GM23338 (cell line): ENCODE measurements around the gene THADA. TPM values are rescaled to one million over a fixed set of nuclear protein-coding genes. Genes with fewer than 3 reads are reported as not detected.

Experiments used
- ATAC-seq: fragments of 200-7000 bp; cut with Tn5 transposase; 3 replicates; pipeline ENCODE4 v1.9.1; 2020
- DNase-seq: peaks from one replicate; pipeline ENCODE4 v3.0.0-alpha.2; 2015; ENCODE audit warnings: low spot score
- H2AFZ ChIP-seq: fragments of 200-600 bp; sonication (generic); 2 replicates; pipeline ENCODE4 v1.8.0; 2016; ENCODE audit warnings: antibody characterized with exemption, mild to moderate bottlenecking, moderate library complexity
- H3F3A ChIP-seq: fragments of 200-600 bp; sonication (generic); replicated peaks from 2 replicates; pipeline ENCODE4 v1.8.0; 2017; ENCODE audit warnings: antibody characterized with exemption, mixed run types, low read depth
- H3K27ac ChIP-seq: fragments of 200-600 bp; sonication (generic); 2 replicates; pipeline ENCODE4 v1.6.1; 2016; ENCODE audit warnings: low read depth
- H3K27me3 ChIP-seq: fragments of 200-600 bp; sonication (generic); 2 replicates; pipeline ENCODE4 v1.8.0; 2016; ENCODE audit warnings: mild to moderate bottlenecking, mixed run types, moderate library complexity; ENCODE audit not compliant: insufficient read depth
- H3K36me3 ChIP-seq: fragments of 200-600 bp; sonication (generic); 2 replicates; pipeline ENCODE4 v1.8.0; 2016; ENCODE audit warnings: mild to moderate bottlenecking; ENCODE audit not compliant: insufficient read depth
- H3K4me1 ChIP-seq: fragments of 200-600 bp; sonication (generic); 2 replicates; pipeline ENCODE4 v1.8.0; 2016; ENCODE audit warnings: mild to moderate bottlenecking, moderate library complexity; ENCODE audit not compliant: insufficient read depth
- H3K4me2 ChIP-seq: fragments of 200-600 bp; sonication (generic); 2 replicates; pipeline ENCODE4 v1.7.1; 2017; ENCODE audit warnings: mixed run types
- H3K4me3 ChIP-seq: fragments of 200-600 bp; sonication (generic); 2 replicates; pipeline ENCODE4 v1.6.1; 2016; ENCODE audit warnings: mixed run types
- H3K79me2 ChIP-seq: fragments of 200-600 bp; sonication (generic); replicated peaks from 2 replicates; pipeline ENCODE4 v1.8.0; 2017; ENCODE audit warnings: mild to moderate bottlenecking; ENCODE audit not compliant: insufficient read depth
- H3K9me2 ChIP-seq: fragments of 200-600 bp; sonication (generic); 2 replicates; pipeline ENCODE4 v1.8.0; 2017; ENCODE audit not compliant: insufficient read depth
- H4K20me1 ChIP-seq: fragments of 200-600 bp; sonication (generic); replicated peaks from 2 replicates; pipeline ENCODE4 v1.8.0; 2017; ENCODE audit warnings: mild to moderate bottlenecking; ENCODE audit not compliant: insufficient read depth
- H3K27ac Mint-ChIP-seq: 2 replicates; pipeline ENCODE4 v1.8.0; 2020; ENCODE audit warnings: inconsistent platforms, mild to moderate bottlenecking, moderate library complexity, mixed read lengths
- H3K27me3 Mint-ChIP-seq: 3 replicates; pipeline ENCODE4 v1.8.0; 2022; ENCODE audit warnings: low read depth, mild to moderate bottlenecking, moderate library complexity, mixed read lengths, inconsistent platforms; ENCODE audit not compliant: insufficient read depth, poor library complexity
- H3K36me3 Mint-ChIP-seq: 3 replicates; pipeline ENCODE4 v1.8.0; 2021; ENCODE audit warnings: low read depth, mild to moderate bottlenecking, inconsistent platforms, moderate library complexity, mixed read lengths
- H3K4me1 Mint-ChIP-seq: 3 replicates; pipeline ENCODE4 v1.8.0; 2020; ENCODE audit warnings: mild to moderate bottlenecking, inconsistent platforms, mixed read lengths
- H3K4me3 Mint-ChIP-seq: 3 replicates; pipeline ENCODE4 v1.8.0; 2021; ENCODE audit warnings: moderate library complexity, mild to moderate bottlenecking, inconsistent platforms, mixed read lengths
- H3K9me3 Mint-ChIP-seq: 3 replicates; pipeline ENCODE4 v1.8.0; 2020; ENCODE audit warnings: moderate library complexity, mild to moderate bottlenecking, inconsistent platforms, mixed read lengths
- CREB1 ChIP-seq: fragments of 250-450 bp; sonication (Bioruptor Pico); IDR thresholded peaks from 2 replicates; pipeline ENCODE4 v1.5.0; 2020; ENCODE audit warnings: low read depth, mild to moderate bottlenecking, moderate library complexity
- EZH2 ChIP-seq: fragments of 200-600 bp; sonication (generic); IDR thresholded peaks from one replicate; pipeline ENCODE4 v1.8.0; 2017; ENCODE audit warnings: antibody characterized with exemption, mild to moderate bottlenecking, low read depth; ENCODE audit not compliant: unreplicated experiment
- EZH2phosphoT487 ChIP-seq: fragments of 200-600 bp; sonication (generic); IDR thresholded peaks from one replicate; pipeline ENCODE4 v1.8.1; 2018; ENCODE audit warnings: antibody characterized with exemption; ENCODE audit not compliant: unreplicated experiment
- JUNB ChIP-seq: IDR thresholded peaks from one replicate; pipeline ENCODE4 v1.6.1; 2016; ENCODE audit warnings: antibody characterized with exemption; ENCODE audit not compliant: unreplicated experiment
- NANOG ChIP-seq: IDR thresholded peaks from 2 replicates; pipeline ENCODE4 v1.6.1; 2016; ENCODE audit warnings: antibody characterized with exemption, borderline replicate concordance
- POLR2AphosphoS5 ChIP-seq: IDR thresholded peaks from 2 replicates; pipeline ENCODE4 v1.6.1; 2016; ENCODE audit warnings: antibody characterized with exemption, low read depth
- STAT1 ChIP-seq: IDR thresholded peaks from one replicate; pipeline ENCODE4 v1.6.1; 2016; ENCODE audit warnings: antibody characterized with exemption; ENCODE audit not compliant: unreplicated experiment
- ZNF114 ChIP-seq: fragments of 250-450 bp; sonication (Bioruptor Pico); IDR thresholded peaks from 2 replicates; pipeline ENCODE4 v1.5.0; 2020; ENCODE audit warnings: mild to moderate bottlenecking, moderate library complexity
- ZNF331 ChIP-seq: fragments of 250-450 bp; sonication (Bioruptor Pico); IDR thresholded peaks from 2 replicates; pipeline ENCODE4 v1.5.0; 2020; ENCODE audit warnings: low read depth, mild to moderate bottlenecking, moderate library complexity
- polyA plus RNA-seq: library from polyadenylated mRNA; unstranded; fragments of >200 nt; fragmentation: Nextera tagmentation; extraction: Ambion mirVana; gene quantifications from 2 replicates; pipeline ENCODE4 v1.2.1, GENCODE V29; 2016
- total RNA-seq: library from RNA; depleted of rRNA; stranded (reverse); fragments of >200 nt; shearing (Covaris generic); gene quantifications from 2 replicates; pipeline ENCODE4 v1.2.3, GENCODE V29; 2014
- TF ChIP-seq, protein P1 (sequence below): IDR thresholded peaks from one replicate; pipeline ENCODE4 v1.6.1; 2018; ENCODE audit warnings: antibody characterized with exemption; ENCODE audit not compliant: unreplicated experiment
- TF ChIP-seq, protein P2 (sequence below): fragments of 250-450 bp; sonication (Bioruptor Pico); IDR thresholded peaks from 2 replicates; pipeline ENCODE4 v1.5.0; 2020; ENCODE audit warnings: mild to moderate bottlenecking, moderate library complexity
- TF ChIP-seq, protein P3 (sequence below): IDR thresholded peaks from 2 replicates; pipeline ENCODE4 v1.6.1; 2016; ENCODE audit warnings: antibody characterized with exemption
- TF ChIP-seq, protein P4 (sequence below), 2 experiments: fragments of 200-600 bp in 1 of 2; sonication (generic) in 1 of 2; conservative IDR thresholded peaks; 2 replicates each; pipeline versions ENCODE4 v1.5.1 to v1.6.1; 2016 to 2017; ENCODE audit warnings: antibody characterized with exemption in 2 of 2, low read depth in 2 of 2, mild to moderate bottlenecking in 2 of 2, moderate library complexity in 1 of 2

The THADA gene
- total and polyA plus RNA-seq, 2 experiments from 2014 or later: 17.0 to 30.7 TPM

DNA sequence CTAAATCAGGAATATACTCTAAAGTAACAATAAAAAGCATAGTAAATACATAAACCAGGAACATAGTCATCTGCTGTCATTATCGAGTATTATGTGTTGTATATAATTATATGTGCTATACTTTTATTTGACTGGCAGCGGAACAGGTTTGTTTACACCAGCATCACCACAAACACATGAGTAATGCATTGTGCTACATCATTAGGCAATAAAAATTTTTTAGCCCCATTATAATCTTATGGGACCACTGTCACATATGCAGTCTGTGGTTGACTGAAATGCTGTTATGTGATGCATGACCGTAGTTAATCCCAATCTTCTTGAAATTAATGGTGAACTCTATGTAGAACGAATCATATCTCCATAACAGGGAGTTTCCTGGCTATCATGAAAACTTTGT, 232.7 kb downstream of the THADA start:
- Mint-ChIP-seq H3K4me3 (no peak overlapping the region), H3K4me1 (peaks cover 13% of the 10 kb centered on the region), H3K36me3 (no peaks in the 10 kb centered on the region), H3K9me3 (no peaks in the 10 kb centered on the region), H3K27ac (no peak overlapping the region), H3K27me3 (peaks cover 8% of the 10 kb centered on the region)
- Histone ChIP-seq H3K4me2 (no peak overlapping the region), H3K4me1 (peaks cover 7% of the 10 kb centered on the region; the same call in 1 of the 2 replicates), H3K27ac (no peak overlapping the region), H3F3A (no peaks in the 10 kb centered on the region), H3K27me3 (no peaks in the 10 kb centered on the region), H3K9me2 (no peaks in the 10 kb centered on the region), H3K36me3 (no peaks in the 10 kb centered on the region), H3K79me2 (no peaks in the 10 kb centered on the region), H3K4me3 (no peak overlapping the region), H4K20me1 (no peaks in the 10 kb centered on the region), H2AFZ (no peak overlapping the region)
- DNase-seq: no peak
- ATAC-seq: no peak
- TF ChIP-seq, protein P1, sequence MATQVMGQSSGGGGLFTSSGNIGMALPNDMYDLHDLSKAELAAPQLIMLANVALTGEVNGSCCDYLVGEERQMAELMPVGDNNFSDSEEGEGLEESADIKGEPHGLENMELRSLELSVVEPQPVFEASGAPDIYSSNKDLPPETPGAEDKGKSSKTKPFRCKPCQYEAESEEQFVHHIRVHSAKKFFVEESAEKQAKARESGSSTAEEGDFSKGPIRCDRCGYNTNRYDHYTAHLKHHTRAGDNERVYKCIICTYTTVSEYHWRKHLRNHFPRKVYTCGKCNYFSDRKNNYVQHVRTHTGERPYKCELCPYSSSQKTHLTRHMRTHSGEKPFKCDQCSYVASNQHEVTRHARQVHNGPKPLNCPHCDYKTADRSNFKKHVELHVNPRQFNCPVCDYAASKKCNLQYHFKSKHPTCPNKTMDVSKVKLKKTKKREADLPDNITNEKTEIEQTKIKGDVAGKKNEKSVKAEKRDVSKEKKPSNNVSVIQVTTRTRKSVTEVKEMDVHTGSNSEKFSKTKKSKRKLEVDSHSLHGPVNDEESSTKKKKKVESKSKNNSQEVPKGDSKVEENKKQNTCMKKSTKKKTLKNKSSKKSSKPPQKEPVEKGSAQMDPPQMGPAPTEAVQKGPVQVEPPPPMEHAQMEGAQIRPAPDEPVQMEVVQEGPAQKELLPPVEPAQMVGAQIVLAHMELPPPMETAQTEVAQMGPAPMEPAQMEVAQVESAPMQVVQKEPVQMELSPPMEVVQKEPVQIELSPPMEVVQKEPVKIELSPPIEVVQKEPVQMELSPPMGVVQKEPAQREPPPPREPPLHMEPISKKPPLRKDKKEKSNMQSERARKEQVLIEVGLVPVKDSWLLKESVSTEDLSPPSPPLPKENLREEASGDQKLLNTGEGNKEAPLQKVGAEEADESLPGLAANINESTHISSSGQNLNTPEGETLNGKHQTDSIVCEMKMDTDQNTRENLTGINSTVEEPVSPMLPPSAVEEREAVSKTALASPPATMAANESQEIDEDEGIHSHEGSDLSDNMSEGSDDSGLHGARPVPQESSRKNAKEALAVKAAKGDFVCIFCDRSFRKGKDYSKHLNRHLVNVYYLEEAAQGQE: no peak
- TF ChIP-seq, protein P2, sequence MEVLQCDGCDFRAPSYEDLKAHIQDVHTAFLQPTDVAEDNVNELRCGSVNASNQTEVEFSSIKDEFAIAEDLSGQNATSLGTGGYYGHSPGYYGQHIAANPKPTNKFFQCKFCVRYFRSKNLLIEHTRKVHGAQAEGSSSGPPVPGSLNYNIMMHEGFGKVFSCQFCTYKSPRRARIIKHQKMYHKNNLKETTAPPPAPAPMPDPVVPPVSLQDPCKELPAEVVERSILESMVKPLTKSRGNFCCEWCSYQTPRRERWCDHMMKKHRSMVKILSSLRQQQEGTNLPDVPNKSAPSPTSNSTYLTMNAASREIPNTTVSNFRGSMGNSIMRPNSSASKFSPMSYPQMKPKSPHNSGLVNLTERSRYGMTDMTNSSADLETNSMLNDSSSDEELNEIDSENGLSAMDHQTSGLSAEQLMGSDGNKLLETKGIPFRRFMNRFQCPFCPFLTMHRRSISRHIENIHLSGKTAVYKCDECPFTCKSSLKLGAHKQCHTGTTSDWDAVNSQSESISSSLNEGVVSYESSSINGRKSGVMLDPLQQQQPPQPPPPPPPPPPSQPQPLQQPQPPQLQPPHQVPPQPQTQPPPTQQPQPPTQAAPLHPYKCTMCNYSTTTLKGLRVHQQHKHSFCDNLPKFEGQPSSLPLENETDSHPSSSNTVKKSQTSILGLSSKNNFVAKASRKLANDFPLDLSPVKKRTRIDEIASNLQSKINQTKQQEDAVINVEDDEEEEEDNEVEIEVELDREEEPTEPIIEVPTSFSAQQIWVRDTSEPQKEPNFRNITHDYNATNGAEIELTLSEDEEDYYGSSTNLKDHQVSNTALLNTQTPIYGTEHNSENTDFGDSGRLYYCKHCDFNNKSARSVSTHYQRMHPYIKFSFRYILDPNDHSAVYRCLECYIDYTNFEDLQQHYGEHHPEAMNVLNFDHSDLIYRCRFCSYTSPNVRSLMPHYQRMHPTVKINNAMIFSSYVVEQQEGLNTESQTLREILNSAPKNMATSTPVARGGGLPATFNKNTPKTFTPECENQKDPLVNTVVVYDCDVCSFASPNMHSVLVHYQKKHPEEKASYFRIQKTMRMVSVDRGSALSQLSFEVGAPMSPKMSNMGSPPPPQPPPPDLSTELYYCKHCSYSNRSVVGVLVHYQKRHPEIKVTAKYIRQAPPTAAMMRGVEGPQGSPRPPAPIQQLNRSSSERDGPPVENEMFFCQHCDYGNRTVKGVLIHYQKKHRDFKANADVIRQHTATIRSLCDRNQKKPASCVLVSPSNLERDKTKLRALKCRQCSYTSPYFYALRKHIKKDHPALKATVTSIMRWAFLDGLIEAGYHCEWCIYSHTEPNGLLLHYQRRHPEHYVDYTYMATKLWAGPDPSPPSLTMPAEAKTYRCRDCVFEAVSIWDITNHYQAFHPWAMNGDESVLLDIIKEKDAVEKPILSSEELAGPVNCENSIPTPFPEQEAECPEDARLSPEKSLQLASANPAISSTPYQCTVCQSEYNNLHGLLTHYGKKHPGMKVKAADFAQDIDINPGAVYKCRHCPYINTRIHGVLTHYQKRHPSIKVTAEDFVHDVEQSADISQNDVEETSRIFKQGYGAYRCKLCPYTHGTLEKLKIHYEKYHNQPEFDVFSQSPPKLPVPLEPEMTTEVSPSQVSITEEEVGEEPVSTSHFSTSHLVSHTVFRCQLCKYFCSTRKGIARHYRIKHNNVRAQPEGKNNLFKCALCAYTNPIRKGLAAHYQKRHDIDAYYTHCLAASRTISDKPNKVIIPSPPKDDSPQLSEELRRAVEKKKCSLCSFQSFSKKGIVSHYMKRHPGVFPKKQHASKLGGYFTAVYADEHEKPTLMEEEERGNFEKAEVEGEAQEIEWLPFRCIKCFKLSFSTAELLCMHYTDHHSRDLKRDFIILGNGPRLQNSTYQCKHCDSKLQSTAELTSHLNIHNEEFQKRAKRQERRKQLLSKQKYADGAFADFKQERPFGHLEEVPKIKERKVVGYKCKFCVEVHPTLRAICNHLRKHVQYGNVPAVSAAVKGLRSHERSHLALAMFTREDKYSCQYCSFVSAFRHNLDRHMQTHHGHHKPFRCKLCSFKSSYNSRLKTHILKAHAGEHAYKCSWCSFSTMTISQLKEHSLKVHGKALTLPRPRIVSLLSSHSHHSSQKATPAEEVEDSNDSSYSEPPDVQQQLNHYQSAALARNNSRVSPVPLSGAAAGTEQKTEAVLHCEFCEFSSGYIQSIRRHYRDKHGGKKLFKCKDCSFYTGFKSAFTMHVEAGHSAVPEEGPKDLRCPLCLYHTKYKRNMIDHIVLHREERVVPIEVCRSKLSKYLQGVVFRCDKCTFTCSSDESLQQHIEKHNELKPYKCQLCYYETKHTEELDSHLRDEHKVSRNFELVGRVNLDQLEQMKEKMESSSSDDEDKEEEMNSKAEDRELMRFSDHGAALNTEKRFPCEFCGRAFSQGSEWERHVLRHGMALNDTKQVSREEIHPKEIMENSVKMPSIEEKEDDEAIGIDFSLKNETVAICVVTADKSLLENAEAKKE (CRISPR knock-in tag): no peak
- TF ChIP-seq ZNF114 (CRISPR knock-in tag) (no peak), ZNF331 (CRISPR knock-in tag) (no peak), CREB1 (CRISPR knock-in tag) (no peak), EZH2 (no peak), POLR2AphosphoS5 (no peak), NANOG (no peak), STAT1 (no peak), EZH2phosphoT487 (no peak), JUNB (no peak)
- TF ChIP-seq, protein P3, sequence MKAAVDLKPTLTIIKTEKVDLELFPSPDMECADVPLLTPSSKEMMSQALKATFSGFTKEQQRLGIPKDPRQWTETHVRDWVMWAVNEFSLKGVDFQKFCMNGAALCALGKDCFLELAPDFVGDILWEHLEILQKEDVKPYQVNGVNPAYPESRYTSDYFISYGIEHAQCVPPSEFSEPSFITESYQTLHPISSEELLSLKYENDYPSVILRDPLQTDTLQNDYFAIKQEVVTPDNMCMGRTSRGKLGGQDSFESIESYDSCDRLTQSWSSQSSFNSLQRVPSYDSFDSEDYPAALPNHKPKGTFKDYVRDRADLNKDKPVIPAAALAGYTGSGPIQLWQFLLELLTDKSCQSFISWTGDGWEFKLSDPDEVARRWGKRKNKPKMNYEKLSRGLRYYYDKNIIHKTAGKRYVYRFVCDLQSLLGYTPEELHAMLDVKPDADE: no peak
- TF ChIP-seq, protein P4, sequence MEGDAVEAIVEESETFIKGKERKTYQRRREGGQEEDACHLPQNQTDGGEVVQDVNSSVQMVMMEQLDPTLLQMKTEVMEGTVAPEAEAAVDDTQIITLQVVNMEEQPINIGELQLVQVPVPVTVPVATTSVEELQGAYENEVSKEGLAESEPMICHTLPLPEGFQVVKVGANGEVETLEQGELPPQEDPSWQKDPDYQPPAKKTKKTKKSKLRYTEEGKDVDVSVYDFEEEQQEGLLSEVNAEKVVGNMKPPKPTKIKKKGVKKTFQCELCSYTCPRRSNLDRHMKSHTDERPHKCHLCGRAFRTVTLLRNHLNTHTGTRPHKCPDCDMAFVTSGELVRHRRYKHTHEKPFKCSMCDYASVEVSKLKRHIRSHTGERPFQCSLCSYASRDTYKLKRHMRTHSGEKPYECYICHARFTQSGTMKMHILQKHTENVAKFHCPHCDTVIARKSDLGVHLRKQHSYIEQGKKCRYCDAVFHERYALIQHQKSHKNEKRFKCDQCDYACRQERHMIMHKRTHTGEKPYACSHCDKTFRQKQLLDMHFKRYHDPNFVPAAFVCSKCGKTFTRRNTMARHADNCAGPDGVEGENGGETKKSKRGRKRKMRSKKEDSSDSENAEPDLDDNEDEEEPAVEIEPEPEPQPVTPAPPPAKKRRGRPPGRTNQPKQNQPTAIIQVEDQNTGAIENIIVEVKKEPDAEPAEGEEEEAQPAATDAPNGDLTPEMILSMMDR (conservative IDR thresholded peaks at IDR 0.05; ENCODE audit: low read depth in 2 of 2): no peak
